IMR-90 (cell line): Measurements from ENCODE around the gene ARF3.

ENCODE experiments used
- CHD1 ChIP-seq: IDR thresholded peaks from 2 replicates; pipeline ENCODE4 v1.6.1; 2012; ENCODE audit warnings: low read depth, low read length, improper control_type of control experiment
- POLR2A ChIP-seq: IDR thresholded peaks from 2 replicates; pipeline ENCODE4 v1.6.1; 2012; ENCODE audit warnings: mild to moderate bottlenecking, low read depth, low read length
- TF ChIP-seq, protein P1 (sequence below): conservative IDR thresholded peaks from 2 replicates; pipeline ENCODE4 v1.5.1; 2012; ENCODE audit warnings: mild to moderate bottlenecking, low read depth, low read length, improper control_type of control experiment
- TF ChIP-seq, protein P2 (sequence below): fragments of 150-350 bp; IDR thresholded peaks from 2 replicates; pipeline ENCODE4 v1.6.1; 2016; ENCODE audit warnings: low read depth, mild to moderate bottlenecking, low read length, moderate library complexity, borderline replicate concordance

GRCh38 chr12:48972213-48972951 is 15.1 kb upstream of the ARF3 start:
- TF ChIP-seq, protein P1, sequence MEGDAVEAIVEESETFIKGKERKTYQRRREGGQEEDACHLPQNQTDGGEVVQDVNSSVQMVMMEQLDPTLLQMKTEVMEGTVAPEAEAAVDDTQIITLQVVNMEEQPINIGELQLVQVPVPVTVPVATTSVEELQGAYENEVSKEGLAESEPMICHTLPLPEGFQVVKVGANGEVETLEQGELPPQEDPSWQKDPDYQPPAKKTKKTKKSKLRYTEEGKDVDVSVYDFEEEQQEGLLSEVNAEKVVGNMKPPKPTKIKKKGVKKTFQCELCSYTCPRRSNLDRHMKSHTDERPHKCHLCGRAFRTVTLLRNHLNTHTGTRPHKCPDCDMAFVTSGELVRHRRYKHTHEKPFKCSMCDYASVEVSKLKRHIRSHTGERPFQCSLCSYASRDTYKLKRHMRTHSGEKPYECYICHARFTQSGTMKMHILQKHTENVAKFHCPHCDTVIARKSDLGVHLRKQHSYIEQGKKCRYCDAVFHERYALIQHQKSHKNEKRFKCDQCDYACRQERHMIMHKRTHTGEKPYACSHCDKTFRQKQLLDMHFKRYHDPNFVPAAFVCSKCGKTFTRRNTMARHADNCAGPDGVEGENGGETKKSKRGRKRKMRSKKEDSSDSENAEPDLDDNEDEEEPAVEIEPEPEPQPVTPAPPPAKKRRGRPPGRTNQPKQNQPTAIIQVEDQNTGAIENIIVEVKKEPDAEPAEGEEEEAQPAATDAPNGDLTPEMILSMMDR = peak; percentile 14; the same call in 1 of the 2 replicates
- TF ChIP-seq POLR2A (no peak), CHD1 (no peak)
- TF ChIP-seq, protein P2, sequence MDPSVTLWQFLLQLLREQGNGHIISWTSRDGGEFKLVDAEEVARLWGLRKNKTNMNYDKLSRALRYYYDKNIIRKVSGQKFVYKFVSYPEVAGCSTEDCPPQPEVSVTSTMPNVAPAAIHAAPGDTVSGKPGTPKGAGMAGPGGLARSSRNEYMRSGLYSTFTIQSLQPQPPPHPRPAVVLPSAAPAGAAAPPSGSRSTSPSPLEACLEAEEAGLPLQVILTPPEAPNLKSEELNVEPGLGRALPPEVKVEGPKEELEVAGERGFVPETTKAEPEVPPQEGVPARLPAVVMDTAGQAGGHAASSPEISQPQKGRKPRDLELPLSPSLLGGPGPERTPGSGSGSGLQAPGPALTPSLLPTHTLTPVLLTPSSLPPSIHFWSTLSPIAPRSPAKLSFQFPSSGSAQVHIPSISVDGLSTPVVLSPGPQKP = no peak
